ENCODE data around the gene GPR22. TPM values are rescaled to one million over a fixed set of nuclear protein-coding genes. Genes with fewer than 3 reads are reported as not detected.

GPR22 gene
- total RNA-seq, 1 experiment from 2014 or later = not detected

DNA sequence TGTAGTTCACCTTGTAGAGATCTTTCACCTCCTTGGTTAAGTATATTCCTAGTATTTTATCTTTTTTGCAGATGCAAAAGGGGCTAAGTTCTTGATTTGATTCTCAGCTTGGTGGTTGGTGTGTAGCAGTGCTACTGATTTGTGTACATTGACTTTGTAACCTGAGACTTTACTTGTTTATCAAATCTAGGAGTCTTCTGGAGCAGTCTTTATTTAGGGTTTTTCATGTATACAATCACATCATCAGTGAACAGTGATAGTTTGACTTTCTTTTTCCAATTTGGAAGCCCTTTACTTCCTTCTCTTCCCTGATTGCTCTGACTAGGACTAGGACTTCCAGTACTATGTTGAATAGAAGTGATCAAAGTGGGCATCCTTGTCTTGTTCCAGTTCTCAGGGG, 33.8 kb downstream of the GPR22 start:
- BruUV-seq (replicated peaks) = no TSS peak
- CTCF ChIA-PET = no interaction called here
- Histone ChIP-seq H3K27me3 (ENCODE audit: control insufficient read depth, insufficient read depth, low read length) (no peaks in the 10 kb centered on the region), H3K27ac (ENCODE audit: low read length) (no peak overlapping the region), H3K36me3 (ENCODE audit: control insufficient read depth, insufficient read depth, low read length) (no peaks in the 10 kb centered on the region), H3K4me3 (ENCODE audit: low read depth in 2 of 2, low read length in 2 of 2) (no peak overlapping the region), H3K4me1 (ENCODE audit: control insufficient read depth, insufficient read depth, low read length) (no peaks in the 10 kb centered on the region), H3K9me3 (ENCODE audit: control insufficient read depth, insufficient read depth, low read depth, low read length) (no peaks in the 10 kb centered on the region)
- TF ChIP-seq, protein P1, sequence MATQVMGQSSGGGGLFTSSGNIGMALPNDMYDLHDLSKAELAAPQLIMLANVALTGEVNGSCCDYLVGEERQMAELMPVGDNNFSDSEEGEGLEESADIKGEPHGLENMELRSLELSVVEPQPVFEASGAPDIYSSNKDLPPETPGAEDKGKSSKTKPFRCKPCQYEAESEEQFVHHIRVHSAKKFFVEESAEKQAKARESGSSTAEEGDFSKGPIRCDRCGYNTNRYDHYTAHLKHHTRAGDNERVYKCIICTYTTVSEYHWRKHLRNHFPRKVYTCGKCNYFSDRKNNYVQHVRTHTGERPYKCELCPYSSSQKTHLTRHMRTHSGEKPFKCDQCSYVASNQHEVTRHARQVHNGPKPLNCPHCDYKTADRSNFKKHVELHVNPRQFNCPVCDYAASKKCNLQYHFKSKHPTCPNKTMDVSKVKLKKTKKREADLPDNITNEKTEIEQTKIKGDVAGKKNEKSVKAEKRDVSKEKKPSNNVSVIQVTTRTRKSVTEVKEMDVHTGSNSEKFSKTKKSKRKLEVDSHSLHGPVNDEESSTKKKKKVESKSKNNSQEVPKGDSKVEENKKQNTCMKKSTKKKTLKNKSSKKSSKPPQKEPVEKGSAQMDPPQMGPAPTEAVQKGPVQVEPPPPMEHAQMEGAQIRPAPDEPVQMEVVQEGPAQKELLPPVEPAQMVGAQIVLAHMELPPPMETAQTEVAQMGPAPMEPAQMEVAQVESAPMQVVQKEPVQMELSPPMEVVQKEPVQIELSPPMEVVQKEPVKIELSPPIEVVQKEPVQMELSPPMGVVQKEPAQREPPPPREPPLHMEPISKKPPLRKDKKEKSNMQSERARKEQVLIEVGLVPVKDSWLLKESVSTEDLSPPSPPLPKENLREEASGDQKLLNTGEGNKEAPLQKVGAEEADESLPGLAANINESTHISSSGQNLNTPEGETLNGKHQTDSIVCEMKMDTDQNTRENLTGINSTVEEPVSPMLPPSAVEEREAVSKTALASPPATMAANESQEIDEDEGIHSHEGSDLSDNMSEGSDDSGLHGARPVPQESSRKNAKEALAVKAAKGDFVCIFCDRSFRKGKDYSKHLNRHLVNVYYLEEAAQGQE (IDR thresholded peaks at IDR 0.05; ENCODE audit: insufficient read depth in 1 of 2, low read depth in 2 of 2, low read length in 1 of 2) = no peak
- TF ChIP-seq, protein P2, sequence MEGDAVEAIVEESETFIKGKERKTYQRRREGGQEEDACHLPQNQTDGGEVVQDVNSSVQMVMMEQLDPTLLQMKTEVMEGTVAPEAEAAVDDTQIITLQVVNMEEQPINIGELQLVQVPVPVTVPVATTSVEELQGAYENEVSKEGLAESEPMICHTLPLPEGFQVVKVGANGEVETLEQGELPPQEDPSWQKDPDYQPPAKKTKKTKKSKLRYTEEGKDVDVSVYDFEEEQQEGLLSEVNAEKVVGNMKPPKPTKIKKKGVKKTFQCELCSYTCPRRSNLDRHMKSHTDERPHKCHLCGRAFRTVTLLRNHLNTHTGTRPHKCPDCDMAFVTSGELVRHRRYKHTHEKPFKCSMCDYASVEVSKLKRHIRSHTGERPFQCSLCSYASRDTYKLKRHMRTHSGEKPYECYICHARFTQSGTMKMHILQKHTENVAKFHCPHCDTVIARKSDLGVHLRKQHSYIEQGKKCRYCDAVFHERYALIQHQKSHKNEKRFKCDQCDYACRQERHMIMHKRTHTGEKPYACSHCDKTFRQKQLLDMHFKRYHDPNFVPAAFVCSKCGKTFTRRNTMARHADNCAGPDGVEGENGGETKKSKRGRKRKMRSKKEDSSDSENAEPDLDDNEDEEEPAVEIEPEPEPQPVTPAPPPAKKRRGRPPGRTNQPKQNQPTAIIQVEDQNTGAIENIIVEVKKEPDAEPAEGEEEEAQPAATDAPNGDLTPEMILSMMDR (IDR thresholded peaks at IDR 0.05) = no peak
- TF ChIP-seq SIN3A (IDR thresholded peaks at IDR 0.05; ENCODE audit: borderline replicate concordance, insufficient read depth, low read depth, low read length) (no peak), POLR2AphosphoS5 (IDR thresholded peaks at IDR 0.05; ENCODE audit: low read depth, low read length) (no peak), TCF7L2 (IDR thresholded peaks at IDR 0.05; ENCODE audit: low read depth, low read length) (no peak)
- POLR2A ChIA-PET = no interaction called here
- intact Hi-C loops (cut with micrococcal nuclease; ENCODE audit: unreplicated experiment) (loop anchor here (5.0 kb wide), 1 partner anchor 41 kb away; no protein-coding TSS in a partner anchor), in situ Hi-C loops (cut with HindIII; ENCODE audit: low pct_unique_long_range_greater_than_20kb, low sequenced_read_pairs) (no loop called here)
- DNase-seq (ENCODE audit: low read depth, low spot score) (no peak), ATAC-seq (no peak)

DNA sequence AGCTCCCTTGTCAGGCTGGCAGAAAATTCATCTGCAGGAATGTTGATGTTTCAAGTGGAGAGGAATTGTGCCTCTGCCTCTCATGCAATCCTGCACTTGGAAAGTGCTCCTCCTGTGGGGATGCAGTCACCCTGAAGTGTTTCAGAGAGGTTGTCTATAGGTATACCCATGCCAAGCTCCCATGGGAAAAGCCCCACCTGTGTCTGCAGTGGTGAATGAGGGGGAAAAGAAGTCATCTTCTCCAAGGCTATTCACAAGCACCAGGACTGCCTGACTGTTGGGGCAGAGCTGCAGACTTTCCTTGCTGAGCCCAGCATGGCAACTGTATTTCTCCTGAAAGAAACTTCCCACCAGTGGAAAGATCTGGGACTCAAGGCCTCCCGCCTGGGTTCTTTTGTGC, 35.5 kb downstream of the GPR22 start:
- TF ChIP-seq, protein P1 (IDR thresholded peaks at IDR 0.05; ENCODE audit: insufficient read depth in 1 of 2, low read depth in 2 of 2, low read length in 1 of 2) = no peak
- TF ChIP-seq SIN3A (IDR thresholded peaks at IDR 0.05; ENCODE audit: borderline replicate concordance, insufficient read depth, low read depth, low read length) (no peak), POLR2AphosphoS5 (IDR thresholded peaks at IDR 0.05; ENCODE audit: low read depth, low read length) (no peak), TCF7L2 (IDR thresholded peaks at IDR 0.05; ENCODE audit: low read depth, low read length) (no peak)
- TF ChIP-seq, protein P2 (IDR thresholded peaks at IDR 0.05) = no peak
- ChIA-PET CTCF (no interaction called here), POLR2A (no interaction called here)
- no TSS peak for BruUV-seq (replicated peaks)
- Histone ChIP-seq H3K4me1 (ENCODE audit: control insufficient read depth, insufficient read depth, low read length) (no peaks in the 10 kb centered on the region), H3K36me3 (ENCODE audit: control insufficient read depth, insufficient read depth, low read length) (no peaks in the 10 kb centered on the region), H3K27me3 (ENCODE audit: control insufficient read depth, insufficient read depth, low read length) (no peaks in the 10 kb centered on the region), H3K4me3 (ENCODE audit: low read depth in 2 of 2, low read length in 2 of 2) (no peak overlapping the region), H3K9me3 (ENCODE audit: control insufficient read depth, insufficient read depth, low read depth, low read length) (no peaks in the 10 kb centered on the region), H3K27ac (ENCODE audit: low read length) (no peak overlapping the region)
- intact Hi-C loops (cut with micrococcal nuclease; ENCODE audit: unreplicated experiment) = no loop called here
- no peak for DNase-seq (ENCODE audit: low read depth, low spot score)
- in situ Hi-C loops (cut with HindIII; ENCODE audit: low pct_unique_long_range_greater_than_20kb, low sequenced_read_pairs) = no loop called here
- ATAC-seq = no peak

Measured in Panc1 (cell line).